ENCODE results near the gene ALG11. TPM values are rescaled to one million over a fixed set of nuclear protein-coding genes. Genes with fewer than 3 reads are reported as not detected.

ALG11 gene
- total RNA-seq, 1 donor from 2014 or later: 22.7 TPM

- H3K4me1 ChIP-seq: no peaks in the 10 kb centered on the region
- no peak for DNase-seq
- intact Hi-C loops (cut with micrococcal nuclease): no loop called here
- H3K36me3 ChIP-seq: no peaks in the 10 kb centered on the region
- H3K27ac ChIP-seq (replicated peaks): no peak overlapping the region
- H3K9me3 ChIP-seq (replicated peaks): peaks cover 50% of the 10 kb centered on the region
- peak; percentile 34 for TF ChIP-seq CTCF (IDR thresholded peaks at IDR 0.05; ENCODE audit: borderline replicate concordance)
- H3K4me3 ChIP-seq: no peak overlapping the region
- no peaks in the 10 kb centered on the region for H3K27me3 ChIP-seq (ENCODE audit: low read depth)
These were observed 58.8 kb downstream of the ALG11 start for GRCh38 chr13:52070929-52071523.

Other genes with a start within 250 kb of the ALG11 start
- gene DHRS12, start 208.2 kb upstream of the ALG11 start, total RNA-seq: 10.3 TPM
- 0.30 TPM for gene TMEM272, start 167.2 kb upstream of the ALG11 start, total RNA-seq
- gene CCDC70, start 150.4 kb upstream of the ALG11 start, total RNA-seq: not detected
- gene ATP7B, start 948 bp upstream of the ALG11 start, total RNA-seq: 3.8 TPM
- gene UTP14C, start 12.3 kb downstream of the ALG11 start, total RNA-seq: 11.6 TPM
- gene NEK5, start 116.7 kb downstream of the ALG11 start, total RNA-seq: 0.25 TPM
- gene NEK3, start 147.2 kb downstream of the ALG11 start, total RNA-seq: 4.3 TPM